Stimulated activated naive CD8-positive, alpha-beta T cell treated with anti-CD3 and anti-CD28 coated beads, Interleukin-15, amount 100 ng/mL, for 72 hours (primary cell): ENCODE data around the gene FCN2.
A peak's percentile ranks its signal among the peaks of the same experiment; 100 is the strongest.
"Not testable (repeated sequence)": the region's sequence is repeated elsewhere in the genome, so short reads cannot be mapped to it uniquely, and the experiment has no call there.

ENCODE experiments used
- ATAC-seq: fragments of 150-1000 bp; cut with Tn5 transposase; 2 replicates; pipeline ENCODE4 v1.10.0; 2021; ENCODE audit warnings: mild to moderate bottlenecking, moderate library complexity
- DNase-seq, 2 donors: peaks; one replicate each; pipeline ENCODE4 v3.0.0; 2021 to 2022
- H3K27ac Mint-ChIP-seq, 2 donors: one replicate each; pipeline ENCODE4 v1.8.0; 2022; ENCODE audit warnings: mild to moderate bottlenecking in 2 of 2, mixed read lengths in 2 of 2, moderate library complexity in 2 of 2
- H3K27me3 Mint-ChIP-seq: one replicate; pipeline ENCODE4 v1.8.0; 2022; ENCODE audit warnings: mixed read lengths
- H3K4me1 Mint-ChIP-seq: one replicate; pipeline ENCODE4 v1.8.0; 2022; ENCODE audit warnings: mild to moderate bottlenecking, mixed read lengths
- H3K4me3 Mint-ChIP-seq, 2 donors: one replicate each; pipeline ENCODE4 v1.8.0; 2022; ENCODE audit warnings: mild to moderate bottlenecking in 2 of 2, mixed read lengths in 2 of 2, moderate library complexity in 1 of 2
- H3K9me3 Mint-ChIP-seq, 2 donors: one replicate each; pipeline ENCODE4 v1.8.0; 2022; ENCODE audit warnings: mixed read lengths in 2 of 2

FCN2 gene

GRCh38 chr9:134855900-134856377, 24.7 kb upstream of the FCN2 start:
- Mint-ChIP-seq H3K27ac (peak overlapping the region; percentile 31 to 36), H3K4me3 (no peak overlapping the region), H3K4me1 (peaks cover 9% of the 10 kb centered on the region), H3K27me3 (peaks cover 17% of the 10 kb centered on the region), H3K9me3 (peaks cover 0 to 8% of the 10 kb centered on the region in 2 donors)
- DNase-seq (no peak), ATAC-seq (no peak)

GRCh38 chr9:134857451-134857850, 23.2 kb upstream of the FCN2 start:
- not testable (repeated sequence) for ATAC-seq, H3K4me1 Mint-ChIP-seq, H3K4me3 Mint-ChIP-seq, H3K27ac Mint-ChIP-seq, DNase-seq, H3K9me3 Mint-ChIP-seq
- H3K27me3 Mint-ChIP-seq, result peaks cover 17% of the 10 kb centered on the region

- Mint-ChIP-seq H3K9me3 (peaks cover 0 to 8% of the 10 kb centered on the region in 2 donors), H3K27ac (peak overlapping the region; percentile 6 to 84), H3K4me3 (peak overlapping the region; percentile 9 to 14), H3K27me3 (peaks cover 17% of the 10 kb centered on the region), H3K4me1 (peaks cover 9% of the 10 kb centered on the region)
- peak; percentile 37 to 55 for DNase-seq
- peak; percentile 93 for ATAC-seq
Measured at GRCh38 chr9:134858051-134858841, 22.4 kb upstream of the FCN2 start.

GRCh38 chr9:134860510-134860909, 20.1 kb upstream of the FCN2 start:
- Mint-ChIP-seq H3K4me1 (peaks cover 9% of the 10 kb centered on the region), H3K9me3 (peaks cover 0 to 8% of the 10 kb centered on the region in 2 donors), H3K27ac (no peak overlapping the region), H3K27me3 (peaks cover 10% of the 10 kb centered on the region), H3K4me3 (no peak overlapping the region)
- DNase-seq (no peak), ATAC-seq (no peak)

GRCh38 chr9:134861595-134862334, 18.8 kb upstream of the FCN2 start:
- H3K4me3 Mint-ChIP-seq, result no peak overlapping the region
- peaks cover 0 to 7% of the 10 kb centered on the region in 2 donors for H3K9me3 Mint-ChIP-seq
- peaks cover 8% of the 10 kb centered on the region for H3K27me3 Mint-ChIP-seq
- H3K27ac Mint-ChIP-seq, result peak overlapping the region in 1 of 2 donors; percentile 46
- DNase-seq, result no peak
- no peak for ATAC-seq
- H3K4me1 Mint-ChIP-seq, result peaks cover 9% of the 10 kb centered on the region

GRCh38 chr9:134863306-134863902, 17.2 kb upstream of the FCN2 start:
- Mint-ChIP-seq H3K9me3 (no peaks in the 10 kb centered on the region), H3K27me3 (no peaks in the 10 kb centered on the region), H3K4me1 (peaks cover 5% of the 10 kb centered on the region), H3K27ac (no peak overlapping the region), H3K4me3 (no peak overlapping the region)
- ATAC-seq, result no peak
- no peak for DNase-seq

- no peaks in the 10 kb centered on the region for H3K4me1 Mint-ChIP-seq
- no peaks in the 10 kb centered on the region for H3K27me3 Mint-ChIP-seq
- no peak for ATAC-seq
- no peak for DNase-seq
- no peaks in the 10 kb centered on the region for H3K9me3 Mint-ChIP-seq
- no peak overlapping the region for H3K27ac Mint-ChIP-seq
- no peak overlapping the region for H3K4me3 Mint-ChIP-seq
Measured at GRCh38 chr9:134863941-134864820, 16.4 kb upstream of the FCN2 start.

- Mint-ChIP-seq H3K27me3 (no peaks in the 10 kb centered on the region), H3K9me3 (no peaks in the 10 kb centered on the region), H3K4me1 (no peaks in the 10 kb centered on the region), H3K27ac (no peak overlapping the region), H3K4me3 (no peak overlapping the region)
- DNase-seq (no peak), ATAC-seq (no peak)
Measured at GRCh38 chr9:134864821-134865190, 15.8 kb upstream of the FCN2 start.

GRCh38 chr9:134867917-134868750, 12.5 kb upstream of the FCN2 start:
- H3K27ac Mint-ChIP-seq, result no peak overlapping the region

GRCh38 chr9:134868751-134869553, 11.7 kb upstream of the FCN2 start:
- H3K27me3 Mint-ChIP-seq, result no peaks in the 10 kb centered on the region
- no peak overlapping the region for H3K27ac Mint-ChIP-seq
- no peaks in the 10 kb centered on the region for H3K4me1 Mint-ChIP-seq
- DNase-seq, result no peak
- no peak for ATAC-seq
- no peak overlapping the region for H3K4me3 Mint-ChIP-seq
- no peaks in the 10 kb centered on the region for H3K9me3 Mint-ChIP-seq

More at GRCh38 chr9:134867917-134868750, 12.5 kb upstream of the FCN2 start:
- Mint-ChIP-seq H3K4me1 (no peaks in the 10 kb centered on the region), H3K9me3 (no peaks in the 10 kb centered on the region), H3K4me3 (no peak overlapping the region), H3K27me3 (no peaks in the 10 kb centered on the region)
- ATAC-seq (no peak), DNase-seq (no peak)

GRCh38 chr9:134869554-134870300, 10.9 kb upstream of the FCN2 start:
- ATAC-seq, result no peak
- H3K27me3 Mint-ChIP-seq, result no peaks in the 10 kb centered on the region
- no peak overlapping the region for H3K4me3 Mint-ChIP-seq
- H3K4me1 Mint-ChIP-seq, result no peaks in the 10 kb centered on the region
- H3K27ac Mint-ChIP-seq, result peak overlapping the region in 1 of 2 donors; percentile 41
- H3K9me3 Mint-ChIP-seq, result no peaks in the 10 kb centered on the region
- DNase-seq, result no peak

- H3K4me3 Mint-ChIP-seq, result no peak overlapping the region
Measured at GRCh38 chr9:134870301-134870694, 10.3 kb upstream of the FCN2 start.

More at GRCh38 chr9:134870301-134870694, 10.3 kb upstream of the FCN2 start:
- H3K27me3 Mint-ChIP-seq, result no peaks in the 10 kb centered on the region
- no peaks in the 10 kb centered on the region for H3K9me3 Mint-ChIP-seq
- H3K4me1 Mint-ChIP-seq, result no peaks in the 10 kb centered on the region
- ATAC-seq, result no peak
- DNase-seq, result no peak
- H3K27ac Mint-ChIP-seq, result no peak overlapping the region
